Thyroid gland (tissue), 4 donors: ENCODE measurements around the gene RNF141. TPM values are rescaled to one million over a fixed set of nuclear protein-coding genes. Genes with fewer than 3 reads are reported as not detected.

Experiments
- DNase-seq, 2 donors: peaks; one replicate each; pipeline ENCODE4 v3.0.0-alpha.2; 2019
- H3K27ac ChIP-seq, 3 donors: fragments of 200-600 bp; sonication (generic); 1 replicate in 2 of 3; 2 replicates in 1 of 3; pipeline ENCODE4 v1.5.1; 2016 to 2019; ENCODE audit warnings: mild to moderate bottlenecking in 1 of 3, moderate library complexity in 1 of 3
- H3K27me3 ChIP-seq: fragments of 200-600 bp; sonication (generic); one replicate; pipeline ENCODE4 v1.5.1; 2019
- H3K36me3 ChIP-seq, 2 donors: fragments of 200-600 bp; sonication (generic); one replicate each; pipeline ENCODE4 v1.5.1; 2016 to 2019
- H3K4me1 ChIP-seq, 2 donors: fragments of 200-600 bp; sonication (generic); one replicate each; pipeline ENCODE4 v1.5.1; 2017 to 2019
- H3K4me3 ChIP-seq, 3 donors: fragments of 200-600 bp; sonication (generic); replicated peaks in 1 of 3; 1 replicate in 2 of 3; 2 replicates in 1 of 3; pipeline ENCODE4 v1.5.1; 2016; ENCODE audit warnings: mild to moderate bottlenecking in 1 of 3
- H3K9me3 ChIP-seq: fragments of 200-600 bp; sonication (generic); one replicate; pipeline ENCODE4 v1.5.1; 2017
- CTCF ChIP-seq, 6 experiments: fragments of 200-600 bp in 3 of 6; fragments of 450-650 bp in 3 of 6; sonication (generic) in 3 of 6; IDR thresholded peaks; one replicate each; pipeline ENCODE4 v1.5.1; 2016 to 2019; ENCODE audit warnings: antibody characterized with exemption in 6 of 6, mild to moderate bottlenecking in 2 of 6, inconsistent platforms in 1 of 6, moderate library complexity in 1 of 6
- POLR2A ChIP-seq, 2 donors: fragments of 450-650 bp; IDR thresholded peaks; one replicate each; pipeline ENCODE4 v1.6.1; 2017; ENCODE audit warnings: antibody characterized with exemption in 2 of 2, mild to moderate bottlenecking in 2 of 2, moderate library complexity in 1 of 2
- WGBS, 2 donors: methylation state at CpG; one replicate each; pipeline ENCODE4 v1.1.5; 2017; 5-methylcytosine and 5-hydroxymethylcytosine counted together
- intact Hi-C: fragments of 100-400 bp; cut with DNase I; formaldehyde crosslinking; loops from one replicate; pipeline ENCODE4 v1.15.1; 2023
- total RNA-seq, 4 donors: library from RNA; depleted of rRNA; stranded (reverse); fragments of >200 nt; gene quantifications; one replicate each; pipeline ENCODE4 v1.2.3, GENCODE V29; 2016

The RNF141 gene
- total RNA-seq, 4 donors from 2014 or later, result 32.4 to 45.3 (median 40.7) TPM

DNA sequence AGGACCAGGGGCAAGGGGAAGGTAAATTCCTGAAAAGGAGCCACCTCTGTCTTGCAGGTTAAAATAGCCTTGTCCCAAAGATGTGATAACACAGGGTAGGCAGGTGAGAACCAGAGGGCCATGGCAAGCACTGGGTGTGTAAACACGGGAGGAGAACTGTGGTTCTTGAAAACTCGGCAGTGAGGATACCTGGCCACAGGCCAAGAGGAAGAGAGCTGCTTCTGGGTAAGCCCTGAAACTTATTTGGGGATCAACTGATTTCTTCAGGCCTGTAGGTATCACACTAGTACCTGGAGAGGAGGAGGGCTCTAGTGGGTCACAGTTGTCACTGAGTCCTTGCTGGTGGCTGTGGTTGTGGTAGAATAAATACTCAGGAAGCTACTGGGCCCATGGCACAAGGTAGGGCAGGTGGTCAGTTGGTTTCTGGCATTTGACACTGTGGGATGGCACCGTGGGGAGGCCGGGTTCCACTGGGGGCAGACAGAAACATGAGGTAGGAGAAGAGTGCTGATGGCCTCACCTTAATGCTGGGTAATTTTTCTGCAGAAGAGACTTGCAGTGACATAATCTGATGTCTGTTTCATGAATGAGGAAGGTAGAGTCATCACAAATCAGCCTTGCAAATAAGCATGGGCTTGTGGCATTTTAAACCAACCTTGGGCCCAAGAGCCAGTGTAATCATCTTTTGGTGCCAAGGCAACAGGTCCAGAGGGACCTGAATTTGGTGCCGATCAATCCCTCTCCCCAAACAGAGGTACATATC is 63.9 kb downstream of the RNF141 start:
- Histone ChIP-seq H3K4me1 (no peaks in the 10 kb centered on the region), H3K36me3 (no peaks in the 10 kb centered on the region), H3K27me3 (no peaks in the 10 kb centered on the region), H3K4me3 (no peak overlapping the region), H3K27ac (no peak overlapping the region), H3K9me3 (no peaks in the 10 kb centered on the region)
- 65 to 69% methylated on average over 5 of the region's 5 CpGs for WGBS, 2 donors
- TF ChIP-seq POLR2A (IDR thresholded peaks at IDR 0.05) (no peak), CTCF (IDR thresholded peaks at IDR 0.05) (no peak)
- peak; percentile 38 to 54 for DNase-seq
- intact Hi-C loops, result no loop called here

DNA sequence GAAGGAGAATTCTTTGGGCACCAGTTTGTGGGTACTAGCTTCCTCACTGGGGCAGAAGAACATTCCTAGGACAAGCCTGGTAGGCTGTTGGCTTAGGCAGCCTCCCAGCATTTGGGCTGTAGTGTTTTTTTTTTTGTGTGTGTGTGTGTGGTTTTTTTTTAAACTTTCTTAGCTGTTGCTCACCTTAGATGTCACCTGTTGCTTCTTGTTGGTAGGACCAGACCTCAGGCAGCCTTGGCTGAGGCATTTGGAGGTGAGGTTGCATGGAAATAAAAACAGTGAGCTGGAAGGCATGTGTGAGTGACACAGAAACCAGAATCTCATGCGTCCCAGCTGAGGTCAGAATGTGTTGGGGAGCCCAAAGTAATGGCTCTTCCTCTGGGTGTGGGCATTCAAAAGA is 64.6 kb downstream of the RNF141 start:
- DNase-seq, result no peak
- no peaks in the 10 kb centered on the region for H3K9me3 ChIP-seq
- intact Hi-C loops, result no loop called here
- no peaks in the 10 kb centered on the region for H3K36me3 ChIP-seq
- no peaks in the 10 kb centered on the region for H3K4me1 ChIP-seq
- H3K4me3 ChIP-seq, result no peak overlapping the region
- WGBS, 2 donors, result 96 to 100% methylated on average over 1 of the region's 1 CpG
- H3K27me3 ChIP-seq, result no peaks in the 10 kb centered on the region
- TF ChIP-seq POLR2A (IDR thresholded peaks at IDR 0.05) (no peak), CTCF (IDR thresholded peaks at IDR 0.05) (no peak)
- H3K27ac ChIP-seq, result no peak overlapping the region

DNA sequence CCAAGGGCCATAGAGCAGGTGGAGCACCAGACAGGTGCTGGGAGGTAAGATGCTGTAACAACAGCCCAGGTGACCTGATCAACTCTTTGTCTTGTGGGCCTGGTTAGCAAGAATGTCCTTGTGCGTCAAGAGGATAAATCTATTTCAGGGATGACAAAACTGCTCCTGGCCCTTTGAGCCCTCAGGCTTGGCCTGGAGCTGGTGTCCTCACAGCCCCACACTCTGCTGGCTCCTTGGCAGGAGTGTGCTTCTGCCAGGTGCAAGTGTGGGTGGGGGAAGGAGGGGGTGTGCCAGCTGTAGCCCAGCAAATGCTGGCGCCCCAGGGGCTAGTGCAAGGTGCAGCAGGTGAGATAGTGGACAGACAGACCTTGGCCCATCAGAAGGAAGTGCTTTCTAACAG is 66.4 kb downstream of the RNF141 start:
- no peak for TF ChIP-seq POLR2A (IDR thresholded peaks at IDR 0.05)
- no peak for TF ChIP-seq CTCF (IDR thresholded peaks at IDR 0.05)
- WGBS, 2 donors, result 91 to 100% methylated on average over 2 of the region's 2 CpGs
- H3K9me3 ChIP-seq, result no peaks in the 10 kb centered on the region
- no peaks in the 10 kb centered on the region for H3K4me1 ChIP-seq
- H3K36me3 ChIP-seq, result no peaks in the 10 kb centered on the region
- H3K27ac ChIP-seq, result no peak overlapping the region
- intact Hi-C loops, result no loop called here
- no peak for DNase-seq
- no peaks in the 10 kb centered on the region for H3K27me3 ChIP-seq
- no peak overlapping the region for H3K4me3 ChIP-seq

DNA sequence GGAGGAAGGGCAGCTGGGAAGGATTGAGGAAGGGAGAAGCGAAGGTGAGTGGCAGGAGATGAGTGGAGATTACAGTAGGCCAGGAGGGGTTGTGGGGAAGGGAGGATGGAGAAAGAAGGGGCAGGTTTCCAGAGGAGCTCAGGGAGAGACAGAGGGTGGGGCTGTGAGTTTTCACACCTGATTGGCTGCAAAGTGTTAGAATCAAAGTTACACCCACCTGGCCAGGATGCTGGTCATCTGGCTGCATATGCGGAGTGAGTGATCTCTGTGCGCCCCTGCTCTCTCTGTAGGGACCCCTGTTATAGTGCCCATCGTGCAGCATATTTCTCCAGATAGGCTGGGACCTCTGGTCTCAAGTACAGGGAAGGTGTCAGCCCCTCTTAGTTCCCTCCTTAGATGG is 67.6 kb downstream of the RNF141 start:
- Histone ChIP-seq H3K36me3 (no peaks in the 10 kb centered on the region), H3K27me3 (no peaks in the 10 kb centered on the region), H3K27ac (no peak overlapping the region), H3K9me3 (no peaks in the 10 kb centered on the region), H3K4me1 (no peaks in the 10 kb centered on the region), H3K4me3 (no peak overlapping the region)
- intact Hi-C loops, result no loop called here
- TF ChIP-seq CTCF (IDR thresholded peaks at IDR 0.05) (no peak), POLR2A (IDR thresholded peaks at IDR 0.05) (no peak)
- 73 to 93% methylated on average over 4 of the region's 4 CpGs for WGBS, 2 donors
- DNase-seq, result no peak

DNA sequence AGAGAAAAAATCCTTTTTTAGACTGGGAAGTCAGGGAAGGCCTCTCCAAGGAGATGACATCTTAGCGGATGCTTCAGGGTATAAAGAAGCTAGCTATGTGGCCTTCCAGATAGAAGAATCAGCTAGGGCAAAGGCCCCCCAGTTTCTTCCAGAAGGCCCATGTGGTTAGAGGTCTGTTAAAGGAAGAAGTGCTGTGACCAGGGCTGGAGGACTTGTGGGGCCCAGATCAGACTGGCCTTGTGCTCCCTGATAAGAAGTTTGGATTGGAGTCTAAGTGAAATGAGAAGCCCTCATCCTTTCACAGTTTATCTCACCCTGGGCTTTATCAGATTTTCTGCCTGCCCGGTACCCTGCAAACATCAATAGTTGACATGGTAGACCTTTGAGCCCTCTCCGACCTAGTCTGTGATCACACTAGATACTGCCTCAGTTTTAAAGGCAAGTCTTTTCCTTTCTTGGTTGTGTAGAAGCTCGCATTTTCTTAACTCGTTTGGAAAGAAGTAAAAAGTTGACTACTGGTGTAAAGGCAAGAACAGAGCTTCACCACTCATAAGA is 78.2 kb downstream of the RNF141 start:
- no peaks in the 10 kb centered on the region for H3K4me1 ChIP-seq
- no peak overlapping the region for H3K27ac ChIP-seq
- TF ChIP-seq POLR2A (IDR thresholded peaks at IDR 0.05) (no peak), CTCF (IDR thresholded peaks at IDR 0.05) (no peak)
- no peak overlapping the region for H3K4me3 ChIP-seq
- H3K27me3 ChIP-seq, result no peaks in the 10 kb centered on the region
- 93 to 96% methylated on average over 5 of the region's 5 CpGs for WGBS, 2 donors
- no peaks in the 10 kb centered on the region for H3K9me3 ChIP-seq
- no peaks in the 10 kb centered on the region for H3K36me3 ChIP-seq
- intact Hi-C loops, result no loop called here
- no peak for DNase-seq
